H1 (cell line): Measurements from ENCODE around the gene COL19A1. TPM values are rescaled to one million over a fixed set of nuclear protein-coding genes. Genes with fewer than 3 reads are reported as not detected.

Experiments
- BCL11A ChIP-seq, 2 experiments: IDR thresholded peaks; one replicate each; pipeline ENCODE4 v1.6.1; 2011; ENCODE audit warnings: low read depth in 2 of 2, low read length in 2 of 2, mild to moderate bottlenecking in 2 of 2
- BRCA1 ChIP-seq: IDR thresholded peaks from 2 replicates; pipeline ENCODE4 v1.6.1; 2012; ENCODE audit warnings: low read depth, low read length, improper control_type of control experiment
- CEBPB ChIP-seq: IDR thresholded peaks from 2 replicates; pipeline ENCODE4 v1.6.1; 2012; ENCODE audit warnings: low read depth, low read length
- MAX ChIP-seq: IDR thresholded peaks from 2 replicates; pipeline ENCODE4 v1.6.1; 2012; ENCODE audit warnings: inconsistent platforms
- TAF1 ChIP-seq: IDR thresholded peaks from 2 replicates; pipeline ENCODE4 v1.6.1; 2011; ENCODE audit warnings: mild to moderate bottlenecking, low read depth, low read length
- TEAD4 ChIP-seq: IDR thresholded peaks from 2 replicates; pipeline ENCODE4 v1.6.1; 2012; ENCODE audit warnings: low read depth, low read length, inconsistent platforms, mixed read lengths
- polyA plus RNA-seq, 7 experiments: library from polyadenylated mRNA; depleted of rRNA in 3 of 7; stranded (reverse) in 5 of 7; unstranded in 2 of 7; fragments of >200 nt in 5 of 7; fragments of 200-250 nt in 2 of 7; gene quantifications; 1 replicate in 5 of 7; 2 replicates in 1 of 7; 4 replicates in 1 of 7; pipeline versions ENCODE4 v1.2.1 to v1.2.3, GENCODE V29; 2011 to 2013; ENCODE audit warnings: missing spikeins in 2 of 7, mixed read lengths in 2 of 7
- total RNA-seq: library from RNA; stranded (reverse); fragmentation: NEBNext Ultra II Directional; extraction: Animal tissue kit (Norgen Biotek cat#: 25700); gene quantifications from 2 replicates; pipeline ENCODE4 v1.2.1, GENCODE V29; 2021

COL19A1 gene
- total and polyA plus RNA-seq, 2 of the 8 experiments (the other 6 are each of a cell fraction or from before 2014, with no cell fraction given) = not detected

DNA sequence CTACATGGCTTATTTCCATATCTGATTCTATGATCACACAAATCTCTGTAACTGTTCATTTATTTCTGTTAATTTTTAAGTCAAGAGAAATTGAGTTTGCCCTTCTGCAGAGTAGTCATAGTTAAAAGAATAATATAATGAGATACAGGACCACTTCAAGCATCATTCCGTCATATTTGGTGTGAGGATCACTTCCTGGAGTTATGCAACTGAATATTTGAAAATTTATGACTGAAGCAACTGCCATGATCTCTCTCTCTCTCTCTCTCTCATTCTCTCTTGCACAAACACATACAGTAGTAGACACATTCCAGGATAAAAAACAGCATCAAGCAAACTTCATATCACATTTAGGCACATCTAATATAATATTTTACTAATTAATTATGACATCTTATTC, 320.1 kb downstream of the COL19A1 start (continued):
- TF ChIP-seq BRCA1 (no peak), MAX (no peak), BCL11A (IDR thresholded peaks at IDR 0.05; ENCODE audit: low read depth in 2 of 2, low read length in 2 of 2) (no peak), CEBPB (no peak), TEAD4 (no peak), TAF1 (no peak)
